Tibial nerve (tissue), 4 donors: ENCODE measurements around the gene MAP3K1. TPM values are rescaled to one million over a fixed set of nuclear protein-coding genes. Genes with fewer than 3 reads are reported as not detected.

Source experiments
- DNase-seq, 2 donors: peaks; one replicate each; pipeline ENCODE4 v3.0.0-alpha.2; 2019; ENCODE audit warnings: low spot score in 2 of 2
- H3K27ac ChIP-seq, 4 donors: fragments of 200-600 bp; sonication (generic) in 3 of 4; one replicate each; pipeline ENCODE4 v1.5.1; 2017 to 2019; ENCODE audit warnings: mild to moderate bottlenecking in 1 of 4
- H3K27me3 ChIP-seq, 2 donors: fragments of 200-600 bp; sonication (generic) in 1 of 2; one replicate each; pipeline versions ENCODE4 v1.5.1 to v1.6.0; 2017 to 2019
- H3K36me3 ChIP-seq, 3 donors: fragments of 200-600 bp; sonication (generic); one replicate each; pipeline ENCODE4 v1.5.1; 2018 to 2019
- H3K4me1 ChIP-seq, 4 donors: fragments of 200-600 bp; sonication (generic) in 3 of 4; one replicate each; pipeline ENCODE4 v1.5.1; 2017 to 2019
- H3K4me3 ChIP-seq, 4 donors: fragments of 200-600 bp; sonication (generic) in 3 of 4; one replicate each; pipeline ENCODE4 v1.5.1; 2017 to 2019; ENCODE audit warnings: mild to moderate bottlenecking in 1 of 4, moderate library complexity in 1 of 4
- H3K9me3 ChIP-seq, 4 donors: fragments of 200-600 bp; sonication (generic) in 3 of 4; one replicate each; pipeline ENCODE4 v1.5.1; 2017 to 2019
- CTCF ChIP-seq, 5 experiments: fragments of 200-600 bp in 3 of 5; fragments of 450-650 bp in 2 of 5; sonication (generic) in 3 of 5; IDR thresholded peaks; one replicate each; pipeline ENCODE4 v1.5.1; 2016 to 2019; ENCODE audit warnings: antibody characterized with exemption in 5 of 5, mild to moderate bottlenecking in 3 of 5, moderate library complexity in 2 of 5
- EP300 ChIP-seq, 2 donors: sonication (generic); formaldehyde crosslinking; IDR thresholded peaks; one replicate each; pipeline ENCODE4 v1.6.1; 2017; ENCODE audit warnings: antibody characterized with exemption in 2 of 2, mild to moderate bottlenecking in 1 of 2
- POLR2A ChIP-seq, 2 donors: fragments of 450-650 bp; IDR thresholded peaks; one replicate each; pipeline ENCODE4 v1.6.1; 2017; ENCODE audit warnings: antibody characterized with exemption in 2 of 2, mild to moderate bottlenecking in 2 of 2, moderate library complexity in 2 of 2
- WGBS, 2 donors: methylation state at CpG; one replicate each; pipeline ENCODE4 v1.1.5; 2018; 5-methylcytosine and 5-hydroxymethylcytosine counted together
- total RNA-seq, 4 donors: library from RNA; depleted of rRNA; stranded (reverse); fragments of >200 nt; gene quantifications; one replicate each; pipeline ENCODE4 v1.1.0, GENCODE V29; 2016

MAP3K1 gene
- total RNA-seq, 4 donors from 2014 or later = 19.5 to 26.2 (median 22.9) TPM

GRCh38 chr5:56934325-56934724 lies 119.0 kb downstream of the MAP3K1 start:
- no peak overlapping the region for H3K4me3 ChIP-seq
- DNase-seq = no peak
- no peaks in the 10 kb centered on the region for H3K27me3 ChIP-seq
- H3K9me3 ChIP-seq = no peaks in the 10 kb centered on the region
- H3K36me3 ChIP-seq = peaks cover 2 to 93% (median 12%) of the 10 kb centered on the region in 3 donors
- WGBS, 2 donors = 60 to 61% methylated on average over 1 of the region's 1 CpG
- H3K4me1 ChIP-seq = no peaks in the 10 kb centered on the region
- no peak overlapping the region for H3K27ac ChIP-seq
- no peak for TF ChIP-seq CTCF (IDR thresholded peaks at IDR 0.05)
- TF ChIP-seq EP300 (IDR thresholded peaks at IDR 0.05) = no peak
- TF ChIP-seq POLR2A (IDR thresholded peaks at IDR 0.05) = no peak

- no peak overlapping the region for H3K4me3 ChIP-seq
- no peaks in the 10 kb centered on the region for H3K4me1 ChIP-seq
- no peaks in the 10 kb centered on the region for H3K9me3 ChIP-seq
- H3K36me3 ChIP-seq = peaks cover 0 to 99% (median 12%) of the 10 kb centered on the region in 3 donors
- DNase-seq = no peak
- WGBS, 2 donors = 81 to 100% methylated on average over 1 of the region's 1 CpG
- no peak overlapping the region for H3K27ac ChIP-seq
- TF ChIP-seq POLR2A (IDR thresholded peaks at IDR 0.05) = no peak
- TF ChIP-seq EP300 (IDR thresholded peaks at IDR 0.05) = no peak
- no peak for TF ChIP-seq CTCF (IDR thresholded peaks at IDR 0.05)
- H3K27me3 ChIP-seq = no peaks in the 10 kb centered on the region
Observed at GRCh38 chr5:56938858-56939257, 123.5 kb downstream of the MAP3K1 start.

- Histone ChIP-seq H3K36me3 (peaks cover 0 to 95% (median 7%) of the 10 kb centered on the region in 3 donors), H3K4me1 (peaks cover 0 to 3% (median 0%) of the 10 kb centered on the region in 4 donors), H3K27ac (no peak overlapping the region), H3K9me3 (no peaks in the 10 kb centered on the region), H3K27me3 (no peaks in the 10 kb centered on the region), H3K4me3 (no peak overlapping the region)
- 24 to 41% methylated on average over 1 of the region's 1 CpG for WGBS, 2 donors
- no peak for DNase-seq
- TF ChIP-seq EP300 (IDR thresholded peaks at IDR 0.05) (no peak), POLR2A (IDR thresholded peaks at IDR 0.05) (no peak), CTCF (IDR thresholded peaks at IDR 0.05) (no peak)
Observed at GRCh38 chr5:56941981-56942380, 126.6 kb downstream of the MAP3K1 start.

Other genes with a start within 250 kb of the MAP3K1 start
- 10 to 100 TPM in 2 of 4 donors, 1 to 10 TPM in 2; 3.3 to 16.8 (median 8.0) TPM for gene SETD9, start 94.0 kb downstream of the MAP3K1 start, total RNA-seq
- 10 to 100 TPM; 36.9 to 71.0 (median 48.8) TPM for gene MIER3, start 136.6 kb downstream of the MAP3K1 start, total RNA-seq